HepG2 (cell line): ENCODE measurements around the gene MYL6. TPM values are rescaled to one million over a fixed set of nuclear protein-coding genes. Genes with fewer than 3 reads are reported as not detected.
A peak's percentile ranks its signal among the peaks of the same experiment; 100 is the strongest.

Experiments used
- FOXO1 ChIP-seq: sonication (generic); formaldehyde crosslinking; IDR thresholded peaks from 2 replicates; pipeline ENCODE4 v1.4.0; 2020; ENCODE audit warnings: missing genetic modification reagents
- polyA plus RNA-seq, 8 experiments: library from polyadenylated mRNA; depleted of rRNA in 3 of 8; stranded (reverse) in 7 of 8; unstranded in 1 of 8; fragments of >200 nt; fragmentation: Illumina TruSeq in 4 of 8; extraction: Trizol in 4 of 8; gene quantifications; 2 replicates each; pipeline versions ENCODE4 v1.2.1 to v1.2.3, GENCODE V29; 2011 to 2016; ENCODE audit warnings: low read depth in 4 of 8, missing spikeins in 1 of 8, mixed read lengths in 1 of 8; ENCODE audit not compliant: insufficient read depth in 1 of 8
- total RNA-seq, 5 experiments: library from RNA; depleted of rRNA; stranded (reverse); fragments of >200 nt; fragmentation: Illumina TruSeq; extraction: Trizol; gene quantifications; 2 replicates each; pipeline ENCODE4 v1.2.3, GENCODE V29; 2016; ENCODE audit warnings: low read depth in 1 of 5
- TF ChIP-seq, protein P1 (sequence below): sonication (generic); formaldehyde crosslinking; IDR thresholded peaks from 2 replicates; pipeline ENCODE4 v1.4.0; 2020; ENCODE audit warnings: missing genetic modification reagents, mild to moderate bottlenecking, borderline replicate concordance
- TF ChIP-seq, protein P2 (sequence below): sonication (generic); formaldehyde crosslinking; IDR thresholded peaks from 2 replicates; pipeline ENCODE4 v1.4.0; 2020; ENCODE audit warnings: missing genetic modification reagents

The MYL6 gene
- total and polyA plus RNA-seq, 2 of the 13 experiments (the other 11 are each of a cell fraction or from before 2014, with no cell fraction given), result 1,127 to 1,192 TPM

DNA sequence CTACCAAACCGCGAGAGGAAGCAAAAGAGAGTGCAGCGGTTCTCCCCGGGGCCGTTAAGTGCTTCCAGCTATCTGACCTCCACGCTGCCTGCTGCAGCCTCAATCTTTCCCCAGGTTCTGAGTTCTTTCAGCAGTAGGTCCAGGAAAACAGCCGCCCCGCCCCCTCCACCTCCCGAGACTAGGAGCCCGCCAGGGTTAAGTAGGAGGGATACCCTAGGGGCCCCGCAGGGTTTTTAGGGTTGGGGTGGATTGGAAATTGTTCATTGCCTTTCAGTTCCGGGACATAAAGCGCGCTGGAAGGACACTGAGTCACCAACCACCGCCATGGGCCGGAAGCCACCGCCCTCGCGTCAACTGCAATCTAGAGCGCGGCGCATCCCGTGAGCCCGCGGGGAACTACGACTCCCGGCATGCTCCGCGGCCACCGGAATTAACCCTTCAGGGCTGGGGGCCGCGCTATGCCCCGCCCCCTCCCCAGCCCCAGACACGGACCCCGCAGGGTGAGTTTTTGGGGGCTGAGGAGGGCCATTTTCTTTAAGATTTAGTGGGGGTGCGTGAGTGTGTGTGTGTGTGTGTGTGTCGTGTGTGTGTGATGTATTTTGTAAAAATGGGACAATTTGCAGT, 5.9 kb upstream of the MYL6 start, which contains the start of gene MYL6B (continued):
- TF ChIP-seq, protein P1, sequence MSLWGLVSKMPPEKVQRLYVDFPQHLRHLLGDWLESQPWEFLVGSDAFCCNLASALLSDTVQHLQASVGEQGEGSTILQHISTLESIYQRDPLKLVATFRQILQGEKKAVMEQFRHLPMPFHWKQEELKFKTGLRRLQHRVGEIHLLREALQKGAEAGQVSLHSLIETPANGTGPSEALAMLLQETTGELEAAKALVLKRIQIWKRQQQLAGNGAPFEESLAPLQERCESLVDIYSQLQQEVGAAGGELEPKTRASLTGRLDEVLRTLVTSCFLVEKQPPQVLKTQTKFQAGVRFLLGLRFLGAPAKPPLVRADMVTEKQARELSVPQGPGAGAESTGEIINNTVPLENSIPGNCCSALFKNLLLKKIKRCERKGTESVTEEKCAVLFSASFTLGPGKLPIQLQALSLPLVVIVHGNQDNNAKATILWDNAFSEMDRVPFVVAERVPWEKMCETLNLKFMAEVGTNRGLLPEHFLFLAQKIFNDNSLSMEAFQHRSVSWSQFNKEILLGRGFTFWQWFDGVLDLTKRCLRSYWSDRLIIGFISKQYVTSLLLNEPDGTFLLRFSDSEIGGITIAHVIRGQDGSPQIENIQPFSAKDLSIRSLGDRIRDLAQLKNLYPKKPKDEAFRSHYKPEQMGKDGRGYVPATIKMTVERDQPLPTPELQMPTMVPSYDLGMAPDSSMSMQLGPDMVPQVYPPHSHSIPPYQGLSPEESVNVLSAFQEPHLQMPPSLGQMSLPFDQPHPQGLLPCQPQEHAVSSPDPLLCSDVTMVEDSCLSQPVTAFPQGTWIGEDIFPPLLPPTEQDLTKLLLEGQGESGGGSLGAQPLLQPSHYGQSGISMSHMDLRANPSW (CRISPR knock-in tag), result no peak
- TF ChIP-seq FOXO1 (CRISPR knock-in tag), result peak; percentile 74
- TF ChIP-seq, protein P2, sequence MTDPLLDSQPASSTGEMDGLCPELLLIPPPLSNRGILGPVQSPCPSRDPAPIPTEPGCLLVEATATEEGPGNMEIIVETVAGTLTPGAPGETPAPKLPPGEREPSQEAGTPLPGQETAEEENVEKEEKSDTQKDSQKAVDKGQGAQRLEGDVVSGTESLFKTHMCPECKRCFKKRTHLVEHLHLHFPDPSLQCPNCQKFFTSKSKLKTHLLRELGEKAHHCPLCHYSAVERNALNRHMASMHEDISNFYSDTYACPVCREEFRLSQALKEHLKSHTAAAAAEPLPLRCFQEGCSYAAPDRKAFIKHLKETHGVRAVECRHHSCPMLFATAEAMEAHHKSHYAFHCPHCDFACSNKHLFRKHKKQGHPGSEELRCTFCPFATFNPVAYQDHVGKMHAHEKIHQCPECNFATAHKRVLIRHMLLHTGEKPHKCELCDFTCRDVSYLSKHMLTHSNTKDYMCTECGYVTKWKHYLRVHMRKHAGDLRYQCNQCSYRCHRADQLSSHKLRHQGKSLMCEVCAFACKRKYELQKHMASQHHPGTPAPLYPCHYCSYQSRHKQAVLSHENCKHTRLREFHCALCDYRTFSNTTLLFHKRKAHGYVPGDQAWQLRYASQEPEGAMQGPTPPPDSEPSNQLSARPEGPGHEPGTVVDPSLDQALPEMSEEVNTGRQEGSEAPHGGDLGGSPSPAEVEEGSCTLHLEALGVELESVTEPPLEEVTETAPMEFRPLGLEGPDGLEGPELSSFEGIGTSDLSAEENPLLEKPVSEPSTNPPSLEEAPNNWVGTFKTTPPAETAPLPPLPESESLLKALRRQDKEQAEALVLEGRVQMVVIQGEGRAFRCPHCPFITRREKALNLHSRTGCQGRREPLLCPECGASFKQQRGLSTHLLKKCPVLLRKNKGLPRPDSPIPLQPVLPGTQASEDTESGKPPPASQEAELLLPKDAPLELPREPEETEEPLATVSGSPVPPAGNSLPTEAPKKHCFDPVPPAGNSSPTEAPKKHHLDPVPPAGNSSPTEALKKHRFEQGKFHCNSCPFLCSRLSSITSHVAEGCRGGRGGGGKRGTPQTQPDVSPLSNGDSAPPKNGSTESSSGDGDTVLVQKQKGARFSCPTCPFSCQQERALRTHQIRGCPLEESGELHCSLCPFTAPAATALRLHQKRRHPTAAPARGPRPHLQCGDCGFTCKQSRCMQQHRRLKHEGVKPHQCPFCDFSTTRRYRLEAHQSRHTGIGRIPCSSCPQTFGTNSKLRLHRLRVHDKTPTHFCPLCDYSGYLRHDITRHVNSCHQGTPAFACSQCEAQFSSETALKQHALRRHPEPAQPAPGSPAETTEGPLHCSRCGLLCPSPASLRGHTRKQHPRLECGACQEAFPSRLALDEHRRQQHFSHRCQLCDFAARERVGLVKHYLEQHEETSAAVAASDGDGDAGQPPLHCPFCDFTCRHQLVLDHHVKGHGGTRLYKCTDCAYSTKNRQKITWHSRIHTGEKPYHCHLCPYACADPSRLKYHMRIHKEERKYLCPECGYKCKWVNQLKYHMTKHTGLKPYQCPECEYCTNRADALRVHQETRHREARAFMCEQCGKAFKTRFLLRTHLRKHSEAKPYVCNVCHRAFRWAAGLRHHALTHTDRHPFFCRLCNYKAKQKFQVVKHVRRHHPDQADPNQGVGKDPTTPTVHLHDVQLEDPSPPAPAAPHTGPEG (CRISPR knock-in tag), result 0 out of 2 replicates have a peak, but pooled peaks have one; percentile 11
